GM23338 (cell line): ENCODE measurements around the gene MITF. TPM values are rescaled to one million over a fixed set of nuclear protein-coding genes. Genes with fewer than 3 reads are reported as not detected.

ENCODE experiments used
- ATAC-seq: fragments of 200-7000 bp; cut with Tn5 transposase; 3 replicates; pipeline ENCODE4 v1.9.1; 2020
- DNase-seq: peaks from one replicate; pipeline ENCODE4 v3.0.0-alpha.2; 2015; ENCODE audit warnings: low spot score
- H2AFZ ChIP-seq: fragments of 200-600 bp; sonication (generic); 2 replicates; pipeline ENCODE4 v1.8.0; 2016; ENCODE audit warnings: antibody characterized with exemption, mild to moderate bottlenecking, moderate library complexity
- H3F3A ChIP-seq: fragments of 200-600 bp; sonication (generic); replicated peaks from 2 replicates; pipeline ENCODE4 v1.8.0; 2017; ENCODE audit warnings: antibody characterized with exemption, mixed run types, low read depth
- H3K27ac ChIP-seq: fragments of 200-600 bp; sonication (generic); 2 replicates; pipeline ENCODE4 v1.6.1; 2016; ENCODE audit warnings: low read depth
- H3K27me3 ChIP-seq: fragments of 200-600 bp; sonication (generic); 2 replicates; pipeline ENCODE4 v1.8.0; 2016; ENCODE audit warnings: mild to moderate bottlenecking, mixed run types, moderate library complexity; ENCODE audit not compliant: insufficient read depth
- H3K36me3 ChIP-seq: fragments of 200-600 bp; sonication (generic); 2 replicates; pipeline ENCODE4 v1.8.0; 2016; ENCODE audit warnings: mild to moderate bottlenecking; ENCODE audit not compliant: insufficient read depth
- H3K4me1 ChIP-seq: fragments of 200-600 bp; sonication (generic); 2 replicates; pipeline ENCODE4 v1.8.0; 2016; ENCODE audit warnings: mild to moderate bottlenecking, moderate library complexity; ENCODE audit not compliant: insufficient read depth
- H3K4me2 ChIP-seq: fragments of 200-600 bp; sonication (generic); 2 replicates; pipeline ENCODE4 v1.7.1; 2017; ENCODE audit warnings: mixed run types
- H3K4me3 ChIP-seq: fragments of 200-600 bp; sonication (generic); 2 replicates; pipeline ENCODE4 v1.6.1; 2016; ENCODE audit warnings: mixed run types
- H3K79me2 ChIP-seq: fragments of 200-600 bp; sonication (generic); replicated peaks from 2 replicates; pipeline ENCODE4 v1.8.0; 2017; ENCODE audit warnings: mild to moderate bottlenecking; ENCODE audit not compliant: insufficient read depth
- H3K9me2 ChIP-seq: fragments of 200-600 bp; sonication (generic); 2 replicates; pipeline ENCODE4 v1.8.0; 2017; ENCODE audit not compliant: insufficient read depth
- H4K20me1 ChIP-seq: fragments of 200-600 bp; sonication (generic); replicated peaks from 2 replicates; pipeline ENCODE4 v1.8.0; 2017; ENCODE audit warnings: mild to moderate bottlenecking; ENCODE audit not compliant: insufficient read depth
- H3K27ac Mint-ChIP-seq: 2 replicates; pipeline ENCODE4 v1.8.0; 2020; ENCODE audit warnings: inconsistent platforms, mild to moderate bottlenecking, moderate library complexity, mixed read lengths
- H3K27me3 Mint-ChIP-seq: 3 replicates; pipeline ENCODE4 v1.8.0; 2022; ENCODE audit warnings: low read depth, mild to moderate bottlenecking, moderate library complexity, mixed read lengths, inconsistent platforms; ENCODE audit not compliant: insufficient read depth, poor library complexity
- H3K36me3 Mint-ChIP-seq: 3 replicates; pipeline ENCODE4 v1.8.0; 2021; ENCODE audit warnings: low read depth, mild to moderate bottlenecking, inconsistent platforms, moderate library complexity, mixed read lengths
- H3K4me1 Mint-ChIP-seq: 3 replicates; pipeline ENCODE4 v1.8.0; 2020; ENCODE audit warnings: mild to moderate bottlenecking, inconsistent platforms, mixed read lengths
- H3K4me3 Mint-ChIP-seq: 3 replicates; pipeline ENCODE4 v1.8.0; 2021; ENCODE audit warnings: moderate library complexity, mild to moderate bottlenecking, inconsistent platforms, mixed read lengths
- H3K9me3 Mint-ChIP-seq: 3 replicates; pipeline ENCODE4 v1.8.0; 2020; ENCODE audit warnings: moderate library complexity, mild to moderate bottlenecking, inconsistent platforms, mixed read lengths
- CREB1 ChIP-seq: fragments of 250-450 bp; sonication (Bioruptor Pico); IDR thresholded peaks from 2 replicates; pipeline ENCODE4 v1.5.0; 2020; ENCODE audit warnings: low read depth, mild to moderate bottlenecking, moderate library complexity
- CTCF ChIP-seq, 2 experiments: fragments of 200-600 bp in 1 of 2; sonication (generic) in 1 of 2; conservative IDR thresholded peaks; 2 replicates each; pipeline versions ENCODE4 v1.5.1 to v1.6.1; 2016 to 2017; ENCODE audit warnings: antibody characterized with exemption in 2 of 2, low read depth in 2 of 2, mild to moderate bottlenecking in 2 of 2, moderate library complexity in 1 of 2
- EZH2 ChIP-seq: fragments of 200-600 bp; sonication (generic); IDR thresholded peaks from one replicate; pipeline ENCODE4 v1.8.0; 2017; ENCODE audit warnings: antibody characterized with exemption, mild to moderate bottlenecking, low read depth; ENCODE audit not compliant: unreplicated experiment
- EZH2phosphoT487 ChIP-seq: fragments of 200-600 bp; sonication (generic); IDR thresholded peaks from one replicate; pipeline ENCODE4 v1.8.1; 2018; ENCODE audit warnings: antibody characterized with exemption; ENCODE audit not compliant: unreplicated experiment
- JUNB ChIP-seq: IDR thresholded peaks from one replicate; pipeline ENCODE4 v1.6.1; 2016; ENCODE audit warnings: antibody characterized with exemption; ENCODE audit not compliant: unreplicated experiment
- NANOG ChIP-seq: IDR thresholded peaks from 2 replicates; pipeline ENCODE4 v1.6.1; 2016; ENCODE audit warnings: antibody characterized with exemption, borderline replicate concordance
- POLR2AphosphoS5 ChIP-seq: IDR thresholded peaks from 2 replicates; pipeline ENCODE4 v1.6.1; 2016; ENCODE audit warnings: antibody characterized with exemption, low read depth
- STAT1 ChIP-seq: IDR thresholded peaks from one replicate; pipeline ENCODE4 v1.6.1; 2016; ENCODE audit warnings: antibody characterized with exemption; ENCODE audit not compliant: unreplicated experiment
- ZNF114 ChIP-seq: fragments of 250-450 bp; sonication (Bioruptor Pico); IDR thresholded peaks from 2 replicates; pipeline ENCODE4 v1.5.0; 2020; ENCODE audit warnings: mild to moderate bottlenecking, moderate library complexity
- ZNF331 ChIP-seq: fragments of 250-450 bp; sonication (Bioruptor Pico); IDR thresholded peaks from 2 replicates; pipeline ENCODE4 v1.5.0; 2020; ENCODE audit warnings: low read depth, mild to moderate bottlenecking, moderate library complexity
- polyA plus RNA-seq: library from polyadenylated mRNA; unstranded; fragments of >200 nt; fragmentation: Nextera tagmentation; extraction: Ambion mirVana; gene quantifications from 2 replicates; pipeline ENCODE4 v1.2.1, GENCODE V29; 2016
- total RNA-seq: library from RNA; depleted of rRNA; stranded (reverse); fragments of >200 nt; shearing (Covaris generic); gene quantifications from 2 replicates; pipeline ENCODE4 v1.2.3, GENCODE V29; 2014
- TF ChIP-seq, protein P1 (sequence below): IDR thresholded peaks from one replicate; pipeline ENCODE4 v1.6.1; 2018; ENCODE audit warnings: antibody characterized with exemption; ENCODE audit not compliant: unreplicated experiment
- TF ChIP-seq, protein P2 (sequence below): IDR thresholded peaks from 2 replicates; pipeline ENCODE4 v1.6.1; 2016; ENCODE audit warnings: antibody characterized with exemption
- TF ChIP-seq, protein P3 (sequence below): fragments of 250-450 bp; sonication (Bioruptor Pico); IDR thresholded peaks from 2 replicates; pipeline ENCODE4 v1.5.0; 2020; ENCODE audit warnings: mild to moderate bottlenecking, moderate library complexity

Gene MITF
- total and polyA plus RNA-seq, 2 experiments from 2014 or later, result 1.9 to 2.4 TPM

DNA sequence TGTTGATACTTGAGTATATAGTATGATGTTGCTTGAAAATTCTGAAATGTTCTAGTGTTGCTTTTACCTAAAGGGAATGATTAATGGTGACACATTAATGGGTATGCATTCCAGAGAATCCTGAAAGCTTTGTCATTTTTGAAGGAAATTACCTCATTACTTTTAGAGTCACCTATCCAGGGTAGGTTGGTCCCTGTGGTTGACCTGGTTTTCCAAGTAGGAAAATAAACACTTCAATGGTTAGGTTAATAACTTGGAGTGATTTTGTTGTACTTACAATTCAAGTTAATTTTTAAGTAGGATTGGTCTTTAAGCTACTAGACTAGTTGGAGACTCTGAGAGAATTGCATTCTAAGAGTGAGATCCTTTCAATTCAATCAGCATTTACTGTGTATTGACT lies 31.0 kb downstream of the MITF start:
- no peak overlapping the region for H3K27ac ChIP-seq
- H3K36me3 ChIP-seq, result no peaks in the 10 kb centered on the region
- Mint-ChIP-seq H3K4me3 (no peak overlapping the region), H3K36me3 (no peaks in the 10 kb centered on the region), H3K4me1 (peaks cover 7% of the 10 kb centered on the region), H3K27me3 (no peaks in the 10 kb centered on the region), H3K27ac (no peak overlapping the region), H3K9me3 (no peaks in the 10 kb centered on the region)
- H3F3A ChIP-seq, result no peaks in the 10 kb centered on the region
- no peak overlapping the region for H3K4me2 ChIP-seq
- H3K79me2 ChIP-seq, result no peaks in the 10 kb centered on the region
- ATAC-seq, result no peak
- H3K4me3 ChIP-seq, result no peak overlapping the region
- H3K4me1 ChIP-seq, result no peaks in the 10 kb centered on the region
- H3K27me3 ChIP-seq, result no peaks in the 10 kb centered on the region
- DNase-seq, result peak; percentile 19
- TF ChIP-seq, protein P1, sequence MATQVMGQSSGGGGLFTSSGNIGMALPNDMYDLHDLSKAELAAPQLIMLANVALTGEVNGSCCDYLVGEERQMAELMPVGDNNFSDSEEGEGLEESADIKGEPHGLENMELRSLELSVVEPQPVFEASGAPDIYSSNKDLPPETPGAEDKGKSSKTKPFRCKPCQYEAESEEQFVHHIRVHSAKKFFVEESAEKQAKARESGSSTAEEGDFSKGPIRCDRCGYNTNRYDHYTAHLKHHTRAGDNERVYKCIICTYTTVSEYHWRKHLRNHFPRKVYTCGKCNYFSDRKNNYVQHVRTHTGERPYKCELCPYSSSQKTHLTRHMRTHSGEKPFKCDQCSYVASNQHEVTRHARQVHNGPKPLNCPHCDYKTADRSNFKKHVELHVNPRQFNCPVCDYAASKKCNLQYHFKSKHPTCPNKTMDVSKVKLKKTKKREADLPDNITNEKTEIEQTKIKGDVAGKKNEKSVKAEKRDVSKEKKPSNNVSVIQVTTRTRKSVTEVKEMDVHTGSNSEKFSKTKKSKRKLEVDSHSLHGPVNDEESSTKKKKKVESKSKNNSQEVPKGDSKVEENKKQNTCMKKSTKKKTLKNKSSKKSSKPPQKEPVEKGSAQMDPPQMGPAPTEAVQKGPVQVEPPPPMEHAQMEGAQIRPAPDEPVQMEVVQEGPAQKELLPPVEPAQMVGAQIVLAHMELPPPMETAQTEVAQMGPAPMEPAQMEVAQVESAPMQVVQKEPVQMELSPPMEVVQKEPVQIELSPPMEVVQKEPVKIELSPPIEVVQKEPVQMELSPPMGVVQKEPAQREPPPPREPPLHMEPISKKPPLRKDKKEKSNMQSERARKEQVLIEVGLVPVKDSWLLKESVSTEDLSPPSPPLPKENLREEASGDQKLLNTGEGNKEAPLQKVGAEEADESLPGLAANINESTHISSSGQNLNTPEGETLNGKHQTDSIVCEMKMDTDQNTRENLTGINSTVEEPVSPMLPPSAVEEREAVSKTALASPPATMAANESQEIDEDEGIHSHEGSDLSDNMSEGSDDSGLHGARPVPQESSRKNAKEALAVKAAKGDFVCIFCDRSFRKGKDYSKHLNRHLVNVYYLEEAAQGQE, result no peak
- TF ChIP-seq CREB1 (CRISPR knock-in tag) (no peak), EZH2 (no peak), ZNF331 (CRISPR knock-in tag) (no peak), POLR2AphosphoS5 (no peak), ZNF114 (no peak), JUNB (no peak), STAT1 (no peak), NANOG (no peak), EZH2phosphoT487 (no peak), CTCF (conservative IDR thresholded peaks at IDR 0.05; ENCODE audit: low read depth in 2 of 2) (no peak)
- TF ChIP-seq, protein P2, sequence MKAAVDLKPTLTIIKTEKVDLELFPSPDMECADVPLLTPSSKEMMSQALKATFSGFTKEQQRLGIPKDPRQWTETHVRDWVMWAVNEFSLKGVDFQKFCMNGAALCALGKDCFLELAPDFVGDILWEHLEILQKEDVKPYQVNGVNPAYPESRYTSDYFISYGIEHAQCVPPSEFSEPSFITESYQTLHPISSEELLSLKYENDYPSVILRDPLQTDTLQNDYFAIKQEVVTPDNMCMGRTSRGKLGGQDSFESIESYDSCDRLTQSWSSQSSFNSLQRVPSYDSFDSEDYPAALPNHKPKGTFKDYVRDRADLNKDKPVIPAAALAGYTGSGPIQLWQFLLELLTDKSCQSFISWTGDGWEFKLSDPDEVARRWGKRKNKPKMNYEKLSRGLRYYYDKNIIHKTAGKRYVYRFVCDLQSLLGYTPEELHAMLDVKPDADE, result no peak
- TF ChIP-seq, protein P3, sequence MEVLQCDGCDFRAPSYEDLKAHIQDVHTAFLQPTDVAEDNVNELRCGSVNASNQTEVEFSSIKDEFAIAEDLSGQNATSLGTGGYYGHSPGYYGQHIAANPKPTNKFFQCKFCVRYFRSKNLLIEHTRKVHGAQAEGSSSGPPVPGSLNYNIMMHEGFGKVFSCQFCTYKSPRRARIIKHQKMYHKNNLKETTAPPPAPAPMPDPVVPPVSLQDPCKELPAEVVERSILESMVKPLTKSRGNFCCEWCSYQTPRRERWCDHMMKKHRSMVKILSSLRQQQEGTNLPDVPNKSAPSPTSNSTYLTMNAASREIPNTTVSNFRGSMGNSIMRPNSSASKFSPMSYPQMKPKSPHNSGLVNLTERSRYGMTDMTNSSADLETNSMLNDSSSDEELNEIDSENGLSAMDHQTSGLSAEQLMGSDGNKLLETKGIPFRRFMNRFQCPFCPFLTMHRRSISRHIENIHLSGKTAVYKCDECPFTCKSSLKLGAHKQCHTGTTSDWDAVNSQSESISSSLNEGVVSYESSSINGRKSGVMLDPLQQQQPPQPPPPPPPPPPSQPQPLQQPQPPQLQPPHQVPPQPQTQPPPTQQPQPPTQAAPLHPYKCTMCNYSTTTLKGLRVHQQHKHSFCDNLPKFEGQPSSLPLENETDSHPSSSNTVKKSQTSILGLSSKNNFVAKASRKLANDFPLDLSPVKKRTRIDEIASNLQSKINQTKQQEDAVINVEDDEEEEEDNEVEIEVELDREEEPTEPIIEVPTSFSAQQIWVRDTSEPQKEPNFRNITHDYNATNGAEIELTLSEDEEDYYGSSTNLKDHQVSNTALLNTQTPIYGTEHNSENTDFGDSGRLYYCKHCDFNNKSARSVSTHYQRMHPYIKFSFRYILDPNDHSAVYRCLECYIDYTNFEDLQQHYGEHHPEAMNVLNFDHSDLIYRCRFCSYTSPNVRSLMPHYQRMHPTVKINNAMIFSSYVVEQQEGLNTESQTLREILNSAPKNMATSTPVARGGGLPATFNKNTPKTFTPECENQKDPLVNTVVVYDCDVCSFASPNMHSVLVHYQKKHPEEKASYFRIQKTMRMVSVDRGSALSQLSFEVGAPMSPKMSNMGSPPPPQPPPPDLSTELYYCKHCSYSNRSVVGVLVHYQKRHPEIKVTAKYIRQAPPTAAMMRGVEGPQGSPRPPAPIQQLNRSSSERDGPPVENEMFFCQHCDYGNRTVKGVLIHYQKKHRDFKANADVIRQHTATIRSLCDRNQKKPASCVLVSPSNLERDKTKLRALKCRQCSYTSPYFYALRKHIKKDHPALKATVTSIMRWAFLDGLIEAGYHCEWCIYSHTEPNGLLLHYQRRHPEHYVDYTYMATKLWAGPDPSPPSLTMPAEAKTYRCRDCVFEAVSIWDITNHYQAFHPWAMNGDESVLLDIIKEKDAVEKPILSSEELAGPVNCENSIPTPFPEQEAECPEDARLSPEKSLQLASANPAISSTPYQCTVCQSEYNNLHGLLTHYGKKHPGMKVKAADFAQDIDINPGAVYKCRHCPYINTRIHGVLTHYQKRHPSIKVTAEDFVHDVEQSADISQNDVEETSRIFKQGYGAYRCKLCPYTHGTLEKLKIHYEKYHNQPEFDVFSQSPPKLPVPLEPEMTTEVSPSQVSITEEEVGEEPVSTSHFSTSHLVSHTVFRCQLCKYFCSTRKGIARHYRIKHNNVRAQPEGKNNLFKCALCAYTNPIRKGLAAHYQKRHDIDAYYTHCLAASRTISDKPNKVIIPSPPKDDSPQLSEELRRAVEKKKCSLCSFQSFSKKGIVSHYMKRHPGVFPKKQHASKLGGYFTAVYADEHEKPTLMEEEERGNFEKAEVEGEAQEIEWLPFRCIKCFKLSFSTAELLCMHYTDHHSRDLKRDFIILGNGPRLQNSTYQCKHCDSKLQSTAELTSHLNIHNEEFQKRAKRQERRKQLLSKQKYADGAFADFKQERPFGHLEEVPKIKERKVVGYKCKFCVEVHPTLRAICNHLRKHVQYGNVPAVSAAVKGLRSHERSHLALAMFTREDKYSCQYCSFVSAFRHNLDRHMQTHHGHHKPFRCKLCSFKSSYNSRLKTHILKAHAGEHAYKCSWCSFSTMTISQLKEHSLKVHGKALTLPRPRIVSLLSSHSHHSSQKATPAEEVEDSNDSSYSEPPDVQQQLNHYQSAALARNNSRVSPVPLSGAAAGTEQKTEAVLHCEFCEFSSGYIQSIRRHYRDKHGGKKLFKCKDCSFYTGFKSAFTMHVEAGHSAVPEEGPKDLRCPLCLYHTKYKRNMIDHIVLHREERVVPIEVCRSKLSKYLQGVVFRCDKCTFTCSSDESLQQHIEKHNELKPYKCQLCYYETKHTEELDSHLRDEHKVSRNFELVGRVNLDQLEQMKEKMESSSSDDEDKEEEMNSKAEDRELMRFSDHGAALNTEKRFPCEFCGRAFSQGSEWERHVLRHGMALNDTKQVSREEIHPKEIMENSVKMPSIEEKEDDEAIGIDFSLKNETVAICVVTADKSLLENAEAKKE (CRISPR knock-in tag), result no peak
- no peak overlapping the region for H2AFZ ChIP-seq
- H3K9me2 ChIP-seq, result no peaks in the 10 kb centered on the region
- no peaks in the 10 kb centered on the region for H4K20me1 ChIP-seq
